ENCODE measurements around the gene REXO1. TPM values are rescaled to one million over a fixed set of nuclear protein-coding genes. Genes with fewer than 3 reads are reported as not detected.

REXO1 gene
- total RNA-seq, 2 donors from 2014 or later, result 29.8 to 59.1 TPM

DNA sequence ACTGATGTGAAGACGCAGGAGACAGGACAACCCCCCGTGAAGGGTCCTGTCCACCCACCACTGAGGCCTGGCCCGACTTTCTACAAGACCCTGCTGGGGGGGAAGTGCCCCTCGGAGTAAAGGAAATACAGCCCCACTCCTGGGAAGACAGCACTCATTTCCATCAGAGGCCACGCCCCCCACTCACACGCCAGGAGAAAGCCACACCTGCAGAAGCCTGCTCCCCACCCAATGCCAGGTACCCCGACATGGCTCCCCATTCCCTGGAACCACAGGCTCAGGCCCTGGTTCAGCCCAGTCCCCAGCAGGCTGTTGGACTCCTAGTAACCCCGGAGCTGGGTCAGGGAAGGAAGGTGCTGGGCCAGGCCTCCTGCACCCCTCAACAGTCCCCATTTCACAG lies 25.3 kb downstream of the REXO1 start:
- no peaks in the 10 kb centered on the region for H3K27me3 ChIP-seq (replicated peaks; ENCODE audit: insufficient read depth)
- H3K36me3 ChIP-seq, result peaks cover 12 to 25% of the 10 kb centered on the region in 2 donors
- TF ChIP-seq POLR2AphosphoS5 (IDR thresholded peaks at IDR 0.05) (no peak), POLR2A (IDR thresholded peaks at IDR 0.05) (no peak)
- TF ChIP-seq, protein P1, sequence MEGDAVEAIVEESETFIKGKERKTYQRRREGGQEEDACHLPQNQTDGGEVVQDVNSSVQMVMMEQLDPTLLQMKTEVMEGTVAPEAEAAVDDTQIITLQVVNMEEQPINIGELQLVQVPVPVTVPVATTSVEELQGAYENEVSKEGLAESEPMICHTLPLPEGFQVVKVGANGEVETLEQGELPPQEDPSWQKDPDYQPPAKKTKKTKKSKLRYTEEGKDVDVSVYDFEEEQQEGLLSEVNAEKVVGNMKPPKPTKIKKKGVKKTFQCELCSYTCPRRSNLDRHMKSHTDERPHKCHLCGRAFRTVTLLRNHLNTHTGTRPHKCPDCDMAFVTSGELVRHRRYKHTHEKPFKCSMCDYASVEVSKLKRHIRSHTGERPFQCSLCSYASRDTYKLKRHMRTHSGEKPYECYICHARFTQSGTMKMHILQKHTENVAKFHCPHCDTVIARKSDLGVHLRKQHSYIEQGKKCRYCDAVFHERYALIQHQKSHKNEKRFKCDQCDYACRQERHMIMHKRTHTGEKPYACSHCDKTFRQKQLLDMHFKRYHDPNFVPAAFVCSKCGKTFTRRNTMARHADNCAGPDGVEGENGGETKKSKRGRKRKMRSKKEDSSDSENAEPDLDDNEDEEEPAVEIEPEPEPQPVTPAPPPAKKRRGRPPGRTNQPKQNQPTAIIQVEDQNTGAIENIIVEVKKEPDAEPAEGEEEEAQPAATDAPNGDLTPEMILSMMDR (IDR thresholded peaks at IDR 0.05), result no peak
- DNase-seq (ENCODE audit: low spot score), result no peak
- H3K27ac ChIP-seq, result no peak overlapping the region
- intact Hi-C loops (cut with DNase I), result loop anchor here (10.0 kb wide), 1 partner anchor 278 kb away; no protein-coding TSS in a partner anchor
- H3K4me1 ChIP-seq (replicated peaks), result no peaks in the 10 kb centered on the region
- WGBS, result 93% methylated on average over 8 of the region's 8 CpGs
- H3K9me3 ChIP-seq, result no peaks in the 10 kb centered on the region
- no peak overlapping the region for H3K4me3 ChIP-seq

DNA sequence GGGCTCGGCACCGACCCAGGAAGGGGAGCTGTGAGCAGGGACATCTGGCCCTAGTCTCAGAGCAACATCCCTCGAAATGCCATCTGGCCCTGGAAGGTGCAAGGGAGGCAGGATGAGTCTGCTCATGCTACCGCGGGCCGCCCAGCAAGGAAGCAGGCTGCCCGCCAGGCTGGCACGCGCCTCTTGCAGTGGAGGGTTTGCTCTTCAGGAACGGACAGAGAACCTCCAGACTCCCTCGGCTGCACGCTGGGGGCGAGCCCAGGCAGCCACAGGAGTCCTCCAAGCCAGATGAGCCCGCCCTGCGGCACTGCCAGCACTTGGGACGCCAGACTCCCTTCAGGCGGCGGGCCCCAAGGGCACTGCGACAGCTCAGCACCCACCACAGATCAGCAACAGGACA lies 26.1 kb downstream of the REXO1 start:
- no peak for DNase-seq (ENCODE audit: low spot score)
- 66% methylated on average over 10 of the region's 19 CpGs for WGBS
- peaks cover 13 to 33% of the 10 kb centered on the region in 2 donors for H3K36me3 ChIP-seq
- intact Hi-C loops (cut with DNase I), result loop anchor here (10.0 kb wide), 1 partner anchor 277 kb away; no protein-coding TSS in a partner anchor
- TF ChIP-seq POLR2AphosphoS5 (IDR thresholded peaks at IDR 0.05) (no peak), POLR2A (IDR thresholded peaks at IDR 0.05) (no peak)
- TF ChIP-seq, protein P1 (IDR thresholded peaks at IDR 0.05), result no peak
- H3K4me1 ChIP-seq (replicated peaks), result no peaks in the 10 kb centered on the region
- no peak overlapping the region for H3K4me3 ChIP-seq
- no peaks in the 10 kb centered on the region for H3K27me3 ChIP-seq (replicated peaks; ENCODE audit: insufficient read depth)
- H3K9me3 ChIP-seq, result no peaks in the 10 kb centered on the region
- H3K27ac ChIP-seq, result no peak overlapping the region

DNA sequence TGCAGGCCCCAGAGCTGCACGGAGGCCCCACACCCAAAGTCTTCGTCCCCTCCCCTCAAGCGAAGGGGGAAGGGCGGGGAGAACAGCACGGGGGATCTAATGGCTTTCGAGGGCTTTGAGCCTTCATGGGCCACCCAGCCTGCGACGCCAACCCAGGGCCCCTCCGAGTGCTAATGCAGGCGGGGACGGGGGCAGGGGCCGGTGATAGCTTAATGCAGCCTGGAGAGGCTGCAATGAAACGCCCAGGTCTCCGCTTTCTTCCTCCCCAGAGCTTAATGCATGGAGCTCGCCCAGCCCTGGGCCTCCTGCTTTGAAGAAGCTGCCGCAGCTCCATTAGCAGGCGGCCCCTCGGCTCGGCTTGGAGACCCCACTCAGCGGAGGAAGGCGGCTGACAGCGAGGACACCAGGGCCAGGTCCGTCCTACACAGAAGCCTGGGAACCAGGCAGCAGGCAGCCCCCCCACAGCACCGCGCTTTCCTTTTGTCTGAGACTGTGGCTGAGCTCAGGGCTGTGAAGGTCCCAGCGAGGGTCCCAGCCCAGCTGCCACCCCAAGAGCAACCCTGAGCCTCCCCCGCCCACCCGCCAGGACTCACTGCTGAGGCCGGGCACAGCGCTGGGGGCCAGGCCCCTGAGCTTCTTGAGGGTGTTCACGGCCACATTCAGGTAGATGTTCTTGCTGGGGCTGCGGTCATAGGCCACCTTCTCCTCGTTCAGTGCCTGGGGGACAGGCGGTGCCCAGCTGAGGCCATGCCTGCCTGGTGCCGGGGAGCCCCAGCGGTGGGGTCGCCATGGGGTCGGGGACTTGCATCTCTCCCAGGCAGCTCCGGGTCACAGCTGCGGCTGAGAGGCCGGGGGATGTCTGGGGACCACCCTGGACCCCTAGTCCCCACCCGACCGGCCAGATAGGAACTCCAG lies 28.7 kb downstream of the REXO1 start:
- Histone ChIP-seq H3K27ac (no peak overlapping the region), H3K36me3 (peaks cover 17 to 34% of the 10 kb centered on the region in 2 donors), H3K27me3 (replicated peaks; ENCODE audit: insufficient read depth) (no peaks in the 10 kb centered on the region), H3K4me3 (no peak overlapping the region), H3K4me1 (replicated peaks) (no peaks in the 10 kb centered on the region), H3K9me3 (no peaks in the 10 kb centered on the region)
- no peak for DNase-seq (ENCODE audit: low spot score)
- 82% methylated on average over 42 of the region's 43 CpGs for WGBS
- intact Hi-C loops (cut with DNase I), result loop anchor here (10.0 kb wide), 1 partner anchor 275 kb away; no protein-coding TSS in a partner anchor
- TF ChIP-seq POLR2AphosphoS5 (IDR thresholded peaks at IDR 0.05) (no peak), POLR2A (IDR thresholded peaks at IDR 0.05) (no peak)
- TF ChIP-seq, protein P1 (IDR thresholded peaks at IDR 0.05), result no peak

DNA sequence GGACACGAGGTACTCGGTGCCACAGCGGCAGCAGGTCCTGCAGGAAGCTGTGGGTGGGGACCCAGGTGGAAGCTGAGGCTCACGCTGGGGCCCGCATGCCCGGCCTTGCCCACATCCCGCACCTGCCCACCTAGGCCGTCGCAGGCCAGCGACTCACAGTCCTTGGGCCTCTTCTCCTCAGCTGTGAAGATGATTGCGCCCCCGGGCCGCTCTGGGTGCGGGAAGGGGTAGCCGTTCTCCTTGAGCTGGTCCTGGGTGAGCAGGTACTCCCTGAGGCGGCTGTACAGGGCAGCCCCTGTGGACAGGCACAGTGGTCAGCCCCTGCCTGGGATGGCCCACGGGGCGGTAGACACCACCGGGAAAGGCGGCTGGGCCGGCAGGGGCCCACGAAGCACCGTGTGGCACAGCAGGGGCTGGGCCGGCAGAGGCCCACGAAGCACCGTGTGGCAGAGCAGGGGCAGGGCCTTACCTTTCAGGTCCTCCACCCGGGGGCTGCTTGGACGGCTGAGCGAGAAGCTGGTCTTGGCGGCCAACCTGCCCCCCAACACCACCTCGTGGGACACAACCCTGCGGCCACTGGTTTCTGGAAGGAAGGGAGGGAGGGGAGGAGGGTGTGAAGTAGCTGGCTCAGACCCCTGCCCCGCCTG lies 29.6 kb downstream of the REXO1 start:
- intact Hi-C loops (cut with DNase I), result no loop called here

More for the DNA sequence above, 29.6 kb downstream of the REXO1 start:
- DNase-seq (ENCODE audit: low spot score), result no peak
- Histone ChIP-seq H3K36me3 (peaks cover 17 to 27% of the 10 kb centered on the region in 2 donors), H3K9me3 (no peaks in the 10 kb centered on the region), H3K27ac (no peak overlapping the region), H3K4me1 (replicated peaks) (no peaks in the 10 kb centered on the region), H3K4me3 (no peak overlapping the region), H3K27me3 (replicated peaks; ENCODE audit: insufficient read depth) (no peaks in the 10 kb centered on the region)
- WGBS, result 90% methylated on average over 33 of the region's 33 CpGs
- no peak for TF ChIP-seq POLR2A (IDR thresholded peaks at IDR 0.05)
- TF ChIP-seq, protein P1 (IDR thresholded peaks at IDR 0.05), result no peak
- no peak for TF ChIP-seq POLR2AphosphoS5 (IDR thresholded peaks at IDR 0.05)
